HepG2 (cell line): ENCODE results near the gene JMJD8. TPM values are rescaled to one million over a fixed set of nuclear protein-coding genes. Genes with fewer than 3 reads are reported as not detected.

ENCODE experiments used
- FIP1L1 ChIP-seq: fragments of 200-400 bp; formaldehyde crosslinking; IDR thresholded peaks from 2 replicates; pipeline ENCODE4 v1.6.1; 2018; ENCODE audit warnings: low read depth, mild to moderate bottlenecking, low read length, moderate library complexity, borderline replicate concordance; ENCODE audit not compliant: insufficient read depth
- HDAC6 ChIP-seq: fragments of 200-600 bp; sonication (generic); IDR thresholded peaks from 2 replicates; pipeline ENCODE4 v1.7.0; 2017; ENCODE audit warnings: mild to moderate bottlenecking, antibody characterized with exemption, low read length, low read depth
- KDM5A ChIP-seq: fragments of 200-600 bp; sonication (generic); IDR thresholded peaks from 2 replicates; pipeline ENCODE4 v1.7.0; 2018; ENCODE audit warnings: antibody characterized with exemption, mild to moderate bottlenecking, low read length, borderline replicate concordance
- MED1 ChIP-seq: sonication (generic); formaldehyde crosslinking; IDR thresholded peaks from 2 replicates; pipeline ENCODE4 v1.4.0; 2020; ENCODE audit warnings: missing genetic modification reagents
- MIXL1 ChIP-seq: IDR thresholded peaks from 2 replicates; pipeline ENCODE4 v1.6.1; 2016
- MXD4 ChIP-seq: IDR thresholded peaks from 2 replicates; pipeline ENCODE4 v1.6.1; 2016; ENCODE audit warnings: mild to moderate bottlenecking, missing biosample characterization, missing genetic modification reagents
- NR2F2 ChIP-seq: IDR thresholded peaks from 2 replicates; pipeline ENCODE4 v1.6.1; 2012; ENCODE audit warnings: low read depth, inconsistent platforms, borderline replicate concordance
- POGZ ChIP-seq: sonication (generic); formaldehyde crosslinking; IDR thresholded peaks from 2 replicates; pipeline ENCODE4 v1.4.0; 2020; ENCODE audit warnings: mild to moderate bottlenecking, missing genetic modification reagents
- RFXAP ChIP-seq: sonication (generic); formaldehyde crosslinking; IDR thresholded peaks from 2 replicates; pipeline ENCODE4 v1.4.0; 2020; ENCODE audit warnings: missing genetic modification reagents, borderline replicate concordance
- SRF ChIP-seq: IDR thresholded peaks from 2 replicates; pipeline ENCODE4 v1.6.1; 2011; ENCODE audit warnings: mild to moderate bottlenecking, low read depth, low read length, moderate library complexity
- YEATS2 ChIP-seq: sonication (generic); formaldehyde crosslinking; IDR thresholded peaks from 2 replicates; pipeline ENCODE4 v1.4.0; 2020; ENCODE audit warnings: missing genetic modification reagents, borderline replicate concordance
- ZEB1 ChIP-seq: IDR thresholded peaks from 2 replicates; pipeline ENCODE4 v1.6.1; 2012; ENCODE audit warnings: mild to moderate bottlenecking, low read depth, inconsistent platforms; ENCODE audit not compliant: insufficient replicate concordance
- ZNF124 ChIP-seq: sonication (generic); formaldehyde crosslinking; IDR thresholded peaks from 2 replicates; pipeline ENCODE4 v1.4.0; 2020; ENCODE audit warnings: missing genetic modification reagents
- ZNF605 ChIP-seq: sonication (generic); formaldehyde crosslinking; IDR thresholded peaks from 2 replicates; pipeline ENCODE4 v1.8.0; 2022; ENCODE audit warnings: mild to moderate bottlenecking, missing genetic modification reagents
- ZUFSP ChIP-seq: sonication (generic); formaldehyde crosslinking; IDR thresholded peaks from 2 replicates; pipeline ENCODE4 v1.9.0; 2021; ENCODE audit warnings: missing genetic modification reagents, mild to moderate bottlenecking, borderline replicate concordance
- polyA plus RNA-seq, 8 experiments: library from polyadenylated mRNA; depleted of rRNA in 3 of 8; stranded (reverse) in 7 of 8; unstranded in 1 of 8; fragments of >200 nt; fragmentation: Illumina TruSeq in 4 of 8; extraction: Trizol in 4 of 8; gene quantifications; 2 replicates each; pipeline versions ENCODE4 v1.2.1 to v1.2.3, GENCODE V29; 2011 to 2016; ENCODE audit warnings: low read depth in 4 of 8, missing spikeins in 1 of 8, mixed read lengths in 1 of 8; ENCODE audit not compliant: insufficient read depth in 1 of 8
- total RNA-seq, 5 experiments: library from RNA; depleted of rRNA; stranded (reverse); fragments of >200 nt; fragmentation: Illumina TruSeq; extraction: Trizol; gene quantifications; 2 replicates each; pipeline ENCODE4 v1.2.3, GENCODE V29; 2016; ENCODE audit warnings: low read depth in 1 of 5
- TF ChIP-seq, protein P1 (sequence below): sonication (generic); formaldehyde crosslinking; conservative IDR thresholded peaks from 2 replicates; pipeline ENCODE4 v1.8.0; 2022; ENCODE audit warnings: missing genetic modification reagents
- TF ChIP-seq, protein P2 (sequence below): sonication (generic); formaldehyde crosslinking; IDR thresholded peaks from 2 replicates; pipeline ENCODE4 v1.4.0; 2020; ENCODE audit warnings: missing genetic modification reagents
- TF ChIP-seq, protein P3 (sequence below): sonication (generic); formaldehyde crosslinking; IDR thresholded peaks from 2 replicates; pipeline ENCODE4 v1.5.1; 2020; ENCODE audit warnings: mild to moderate bottlenecking, missing genetic modification reagents, moderate library complexity

Gene JMJD8
- total and polyA plus RNA-seq, 2 of the 13 experiments (the other 11 are each of a cell fraction or from before 2014, with no cell fraction given) = 2.6 to 11.8 TPM

GRCh38 chr16:654034-654433 lies 30.1 kb downstream of the JMJD8 start (continued):
- TF ChIP-seq, protein P1, sequence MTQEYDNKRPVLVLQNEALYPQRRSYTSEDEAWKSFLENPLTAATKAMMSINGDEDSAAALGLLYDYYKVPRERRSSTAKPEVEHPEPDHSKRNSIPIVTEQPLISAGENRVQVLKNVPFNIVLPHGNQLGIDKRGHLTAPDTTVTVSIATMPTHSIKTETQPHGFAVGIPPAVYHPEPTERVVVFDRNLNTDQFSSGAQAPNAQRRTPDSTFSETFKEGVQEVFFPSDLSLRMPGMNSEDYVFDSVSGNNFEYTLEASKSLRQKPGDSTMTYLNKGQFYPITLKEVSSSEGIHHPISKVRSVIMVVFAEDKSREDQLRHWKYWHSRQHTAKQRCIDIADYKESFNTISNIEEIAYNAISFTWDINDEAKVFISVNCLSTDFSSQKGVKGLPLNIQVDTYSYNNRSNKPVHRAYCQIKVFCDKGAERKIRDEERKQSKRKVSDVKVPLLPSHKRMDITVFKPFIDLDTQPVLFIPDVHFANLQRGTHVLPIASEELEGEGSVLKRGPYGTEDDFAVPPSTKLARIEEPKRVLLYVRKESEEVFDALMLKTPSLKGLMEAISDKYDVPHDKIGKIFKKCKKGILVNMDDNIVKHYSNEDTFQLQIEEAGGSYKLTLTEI (CRISPR knock-in tag) = no peak
- TF ChIP-seq, protein P2, sequence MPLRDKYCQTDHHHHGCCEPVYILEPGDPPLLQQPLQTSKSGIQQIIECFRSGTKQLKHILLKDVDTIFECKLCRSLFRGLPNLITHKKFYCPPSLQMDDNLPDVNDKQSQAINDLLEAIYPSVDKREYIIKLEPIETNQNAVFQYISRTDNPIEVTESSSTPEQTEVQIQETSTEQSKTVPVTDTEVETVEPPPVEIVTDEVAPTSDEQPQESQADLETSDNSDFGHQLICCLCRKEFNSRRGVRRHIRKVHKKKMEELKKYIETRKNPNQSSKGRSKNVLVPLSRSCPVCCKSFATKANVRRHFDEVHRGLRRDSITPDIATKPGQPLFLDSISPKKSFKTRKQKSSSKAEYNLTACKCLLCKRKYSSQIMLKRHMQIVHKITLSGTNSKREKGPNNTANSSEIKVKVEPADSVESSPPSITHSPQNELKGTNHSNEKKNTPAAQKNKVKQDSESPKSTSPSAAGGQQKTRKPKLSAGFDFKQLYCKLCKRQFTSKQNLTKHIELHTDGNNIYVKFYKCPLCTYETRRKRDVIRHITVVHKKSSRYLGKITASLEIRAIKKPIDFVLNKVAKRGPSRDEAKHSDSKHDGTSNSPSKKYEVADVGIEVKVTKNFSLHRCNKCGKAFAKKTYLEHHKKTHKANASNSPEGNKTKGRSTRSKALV (CRISPR knock-in tag) = 0 out of 2 replicates have a peak, but pooled peaks have one; percentile 31
- TF ChIP-seq KDM5A (no peak), NR2F2 (peak; percentile 85), MXD4 (CRISPR knock-in tag) (no peak), RFXAP (CRISPR knock-in tag) (no peak), ZNF605 (CRISPR knock-in tag) (no peak), HDAC6 (no peak), MED1 (CRISPR knock-in tag) (peak; percentile 44), ZEB1 (no peak), YEATS2 (CRISPR knock-in tag) (peak; percentile 19; the same call in 1 of the 2 replicates), ZUFSP (CRISPR knock-in tag) (no peak), FIP1L1 (no peak), MIXL1 (no peak), SRF (no peak), ZNF124 (CRISPR knock-in tag) (no peak), POGZ (CRISPR knock-in tag) (no peak)
- TF ChIP-seq, protein P3, sequence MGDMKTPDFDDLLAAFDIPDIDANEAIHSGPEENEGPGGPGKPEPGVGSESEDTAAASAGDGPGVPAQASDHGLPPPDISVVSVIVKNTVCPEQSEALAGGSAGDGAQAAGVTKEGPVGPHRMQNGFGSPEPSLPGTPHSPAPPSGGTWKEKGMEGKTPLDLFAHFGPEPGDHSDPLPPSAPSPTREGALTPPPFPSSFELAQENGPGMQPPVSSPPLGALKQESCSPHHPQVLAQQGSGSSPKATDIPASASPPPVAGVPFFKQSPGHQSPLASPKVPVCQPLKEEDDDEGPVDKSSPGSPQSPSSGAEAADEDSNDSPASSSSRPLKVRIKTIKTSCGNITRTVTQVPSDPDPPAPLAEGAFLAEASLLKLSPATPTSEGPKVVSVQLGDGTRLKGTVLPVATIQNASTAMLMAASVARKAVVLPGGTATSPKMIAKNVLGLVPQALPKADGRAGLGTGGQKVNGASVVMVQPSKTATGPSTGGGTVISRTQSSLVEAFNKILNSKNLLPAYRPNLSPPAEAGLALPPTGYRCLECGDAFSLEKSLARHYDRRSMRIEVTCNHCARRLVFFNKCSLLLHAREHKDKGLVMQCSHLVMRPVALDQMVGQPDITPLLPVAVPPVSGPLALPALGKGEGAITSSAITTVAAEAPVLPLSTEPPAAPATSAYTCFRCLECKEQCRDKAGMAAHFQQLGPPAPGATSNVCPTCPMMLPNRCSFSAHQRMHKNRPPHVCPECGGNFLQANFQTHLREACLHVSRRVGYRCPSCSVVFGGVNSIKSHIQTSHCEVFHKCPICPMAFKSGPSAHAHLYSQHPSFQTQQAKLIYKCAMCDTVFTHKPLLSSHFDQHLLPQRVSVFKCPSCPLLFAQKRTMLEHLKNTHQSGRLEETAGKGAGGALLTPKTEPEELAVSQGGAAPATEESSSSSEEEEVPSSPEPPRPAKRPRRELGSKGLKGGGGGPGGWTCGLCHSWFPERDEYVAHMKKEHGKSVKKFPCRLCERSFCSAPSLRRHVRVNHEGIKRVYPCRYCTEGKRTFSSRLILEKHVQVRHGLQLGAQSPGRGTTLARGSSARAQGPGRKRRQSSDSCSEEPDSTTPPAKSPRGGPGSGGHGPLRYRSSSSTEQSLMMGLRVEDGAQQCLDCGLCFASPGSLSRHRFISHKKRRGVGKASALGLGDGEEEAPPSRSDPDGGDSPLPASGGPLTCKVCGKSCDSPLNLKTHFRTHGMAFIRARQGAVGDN (CRISPR knock-in tag) = peak; percentile 63
